ENCODE data around the gene CPEB1. TPM values are rescaled to one million over a fixed set of nuclear protein-coding genes. Genes with fewer than 3 reads are reported as not detected.

The CPEB1 gene
- total and polyA plus RNA-seq, 2 of the 13 experiments (the other 11 are each of a cell fraction or from before 2014, with no cell fraction given), result 0.03 to 0.07 TPM

- no peak for TF ChIP-seq NRL (CRISPR knock-in tag; IDR thresholded peaks at IDR 0.05; ENCODE audit: borderline replicate concordance)
- no peak for TF ChIP-seq ATRX (CRISPR knock-in tag; IDR thresholded peaks at IDR 0.05; ENCODE audit: borderline replicate concordance)
- TF ChIP-seq, protein P1, sequence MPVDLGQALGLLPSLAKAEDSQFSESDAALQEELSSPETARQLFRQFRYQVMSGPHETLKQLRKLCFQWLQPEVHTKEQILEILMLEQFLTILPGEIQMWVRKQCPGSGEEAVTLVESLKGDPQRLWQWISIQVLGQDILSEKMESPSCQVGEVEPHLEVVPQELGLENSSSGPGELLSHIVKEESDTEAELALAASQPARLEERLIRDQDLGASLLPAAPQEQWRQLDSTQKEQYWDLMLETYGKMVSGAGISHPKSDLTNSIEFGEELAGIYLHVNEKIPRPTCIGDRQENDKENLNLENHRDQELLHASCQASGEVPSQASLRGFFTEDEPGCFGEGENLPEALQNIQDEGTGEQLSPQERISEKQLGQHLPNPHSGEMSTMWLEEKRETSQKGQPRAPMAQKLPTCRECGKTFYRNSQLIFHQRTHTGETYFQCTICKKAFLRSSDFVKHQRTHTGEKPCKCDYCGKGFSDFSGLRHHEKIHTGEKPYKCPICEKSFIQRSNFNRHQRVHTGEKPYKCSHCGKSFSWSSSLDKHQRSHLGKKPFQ (CRISPR knock-in tag; IDR thresholded peaks at IDR 0.05; ENCODE audit: insufficient replicate concordance), result no peak
Measured at GRCh38 chr15:82595203-82595602, 52.0 kb downstream of the CPEB1 start (continued).

DNA sequence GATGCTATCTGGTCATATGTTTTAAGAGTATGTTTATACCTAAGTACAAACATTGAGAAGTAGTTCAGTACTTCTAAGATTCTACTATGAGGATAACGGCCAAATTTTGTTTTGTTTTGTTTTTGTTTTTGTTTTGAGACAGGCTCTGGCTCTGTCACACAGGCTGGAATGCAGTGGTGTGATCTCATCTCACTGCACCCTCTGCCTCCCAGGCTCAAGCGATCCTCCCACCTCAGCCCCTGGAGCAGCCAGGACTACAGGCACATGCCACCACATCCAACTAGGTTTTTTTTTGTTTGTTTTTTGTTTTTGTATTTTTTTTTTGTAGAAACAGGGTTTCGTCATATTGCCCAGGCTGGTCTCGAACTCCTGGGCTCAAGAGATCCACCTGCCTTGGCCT is 59.4 kb downstream of the CPEB1 start:
- Histone ChIP-seq H3K79me2 (ENCODE audit: insufficient read depth, low read length) (no peaks in the 10 kb centered on the region), H3K27ac (ENCODE audit: extremely low read length, insufficient read depth, low read length) (no peak overlapping the region), H3K4me2 (ENCODE audit: low read depth, low read length) (no peak overlapping the region), H3K4me1 (ENCODE audit: insufficient read depth, low read length) (no peaks in the 10 kb centered on the region), H3K27me3 (ENCODE audit: control insufficient read depth in 1 of 2, insufficient read depth in 2 of 2, low read length in 2 of 2) (peaks cover 0 to 22% of the 10 kb centered on the region in 2 experiments; a peak in 2 of 5 replicates), H3K4me3 (replicated peaks in 1 of 3; ENCODE audit: insufficient read depth in 1 of 3, low read depth in 2 of 3, low read length in 3 of 3) (no peak overlapping the region), H3K9ac (ENCODE audit: insufficient read depth, low read depth, low read length) (no peak overlapping the region), H3K36me3 (replicated peaks in 1 of 2; ENCODE audit: control insufficient read depth in 1 of 2, insufficient read depth in 2 of 2, low read length in 2 of 2) (no peaks in the 10 kb centered on the region), H3K9me3 (ENCODE audit: low read length) (no peaks in the 10 kb centered on the region), H4K20me1 (ENCODE audit: insufficient read depth, low read length) (no peaks in the 10 kb centered on the region), H2AFZ (ENCODE audit: low read length) (no peak overlapping the region)
- in situ Hi-C loops (cut with HindIII; ENCODE audit: extremely low pct_ligation_motif_present, low pct_unique_long_range_greater_than_20kb) (no loop called here), intact Hi-C loops (cut with micrococcal nuclease; ENCODE audit: unreplicated experiment) (no loop called here)
- FAIRE-seq, result no peak
- DNase-seq (ENCODE audit: low spot score), result no peak
- no peak for ATAC-seq
- TF ChIP-seq NPAS2 (CRISPR knock-in tag; IDR thresholded peaks at IDR 0.05; ENCODE audit: borderline replicate concordance) (no peak), REPIN1 (CRISPR knock-in tag; IDR thresholded peaks at IDR 0.05; ENCODE audit: borderline replicate concordance, low read depth) (no peak), ZNF652 (CRISPR knock-in tag; IDR thresholded peaks at IDR 0.05; ENCODE audit: borderline replicate concordance, low read depth) (no peak)
- TF ChIP-seq, protein P2, sequence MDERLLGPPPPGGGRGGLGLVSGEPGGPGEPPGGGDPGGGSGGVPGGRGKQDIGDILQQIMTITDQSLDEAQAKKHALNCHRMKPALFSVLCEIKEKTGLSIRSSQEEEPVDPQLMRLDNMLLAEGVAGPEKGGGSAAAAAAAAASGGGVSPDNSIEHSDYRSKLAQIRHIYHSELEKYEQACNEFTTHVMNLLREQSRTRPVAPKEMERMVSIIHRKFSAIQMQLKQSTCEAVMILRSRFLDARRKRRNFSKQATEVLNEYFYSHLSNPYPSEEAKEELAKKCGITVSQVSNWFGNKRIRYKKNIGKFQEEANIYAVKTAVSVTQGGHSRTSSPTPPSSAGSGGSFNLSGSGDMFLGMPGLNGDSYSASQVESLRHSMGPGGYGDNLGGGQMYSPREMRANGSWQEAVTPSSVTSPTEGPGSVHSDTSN (CRISPR knock-in tag; IDR thresholded peaks at IDR 0.05), result no peak
- BruUV-seq (replicated peaks), result no TSS peak
- POLR2A ChIA-PET, result no interaction called here
- CTCF ChIA-PET (ENCODE audit: low intra/inter-chr PET ratio, low total read pairs), result no interaction called here
- WGBS (ENCODE audit: low lambda C conversion rate), result 3% methylated on average over 4 of the region's 4 CpGs

All from HepG2 (cell line).